KG1 (cell line): Measurements from ENCODE around the gene STX16.

Experiments
- DNase-seq: peaks from one replicate; lab custom pipeline; 2025; lab: John Stamatoyannopoulos, UW

STX16 gene

DNA sequence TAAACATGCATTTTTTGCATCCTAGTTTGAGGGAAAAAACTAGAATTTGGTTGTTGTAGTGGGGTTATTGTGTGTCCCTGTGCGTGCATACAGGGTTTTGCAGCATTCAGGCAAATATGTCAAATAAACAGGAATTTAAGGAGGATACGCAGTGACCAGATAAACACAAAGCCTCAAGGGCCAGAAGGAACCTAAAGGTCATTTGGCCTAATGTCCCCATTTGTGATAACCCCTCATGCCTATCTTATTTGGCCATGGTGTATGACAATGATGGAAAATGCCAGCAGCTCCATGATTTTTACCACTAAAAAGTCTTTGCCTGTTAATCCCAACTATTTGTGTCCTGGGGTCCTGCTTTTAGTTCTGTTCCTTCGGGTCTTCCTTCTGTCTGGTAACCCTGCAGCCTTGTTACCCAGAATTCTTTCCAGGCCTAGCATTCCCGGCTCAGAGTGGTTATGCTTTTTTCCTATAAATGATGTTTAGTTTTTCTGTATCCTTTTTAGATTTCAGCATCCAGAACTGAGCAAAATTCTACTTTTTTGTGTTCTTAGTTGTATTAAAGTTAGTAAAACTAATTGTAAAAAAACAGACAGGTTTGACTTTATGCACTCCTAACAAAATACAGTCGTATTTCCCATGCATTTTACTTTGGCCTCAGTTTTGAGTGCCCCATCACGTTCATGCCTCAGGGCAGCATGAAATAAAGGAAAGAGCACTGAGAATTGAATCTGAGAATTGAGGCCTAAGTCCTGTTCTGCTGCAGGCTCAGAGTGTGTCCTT is 4.4 kb downstream of the STX16 start:
- no peak for DNase-seq

DNA sequence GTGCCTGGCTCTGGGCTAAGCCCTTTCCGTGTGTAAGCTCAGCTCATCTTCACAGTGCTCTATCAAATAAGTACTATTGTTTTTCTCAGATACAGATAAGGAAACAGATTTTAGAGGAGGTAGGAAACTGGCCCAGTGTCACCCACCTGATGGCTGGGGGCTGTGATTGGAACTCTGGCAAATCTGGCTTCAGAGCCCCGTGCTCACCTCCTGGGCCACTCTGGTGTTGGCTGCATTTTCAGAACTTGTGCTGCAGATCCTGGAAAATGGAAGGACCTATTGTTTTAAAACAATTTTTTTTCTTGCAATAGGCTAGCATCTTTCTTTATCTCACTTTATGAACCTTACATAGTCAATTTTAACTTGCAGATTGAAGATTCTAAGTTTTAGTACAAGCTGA is 5.7 kb downstream of the STX16 start:
- no peak for DNase-seq

DNA sequence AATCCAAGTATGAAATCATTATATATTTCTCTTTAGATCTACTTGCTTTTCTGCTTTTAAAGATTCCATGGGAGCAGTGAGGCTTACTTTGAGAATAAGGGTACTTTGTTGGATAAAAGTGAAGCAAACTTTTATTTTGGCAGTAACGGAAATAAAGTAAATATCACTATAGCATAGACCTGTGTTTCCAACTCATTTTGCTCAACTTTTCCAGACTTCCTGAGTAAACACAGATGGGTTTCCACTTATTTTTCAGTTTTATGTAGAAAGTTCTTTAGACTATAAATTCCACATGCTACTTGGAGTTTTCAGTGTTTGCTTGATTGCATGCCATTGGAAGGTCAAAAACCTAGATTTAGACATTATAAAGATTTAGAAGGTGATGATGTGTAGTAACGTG is 6.2 kb downstream of the STX16 start:
- no peak for DNase-seq

DNA sequence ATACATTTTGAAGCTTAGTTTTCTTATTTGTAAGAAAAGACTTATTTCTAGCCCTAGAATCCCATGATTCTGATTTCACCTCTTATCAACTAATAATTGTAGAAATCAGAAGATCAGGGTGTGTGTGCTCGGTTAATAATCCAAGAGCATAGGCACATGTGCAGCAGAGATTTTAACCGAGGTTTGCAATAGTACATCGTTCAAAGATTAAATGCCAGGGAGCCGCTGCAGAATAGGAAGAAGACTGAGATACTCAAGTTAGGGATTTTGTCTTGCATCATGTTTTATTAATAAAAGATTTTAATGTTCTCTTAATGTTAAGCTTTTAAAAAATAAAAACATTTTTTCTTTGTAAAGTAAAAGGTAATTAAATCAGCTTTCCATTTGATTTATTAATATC is 6.9 kb downstream of the STX16 start:
- no peak for DNase-seq

DNA sequence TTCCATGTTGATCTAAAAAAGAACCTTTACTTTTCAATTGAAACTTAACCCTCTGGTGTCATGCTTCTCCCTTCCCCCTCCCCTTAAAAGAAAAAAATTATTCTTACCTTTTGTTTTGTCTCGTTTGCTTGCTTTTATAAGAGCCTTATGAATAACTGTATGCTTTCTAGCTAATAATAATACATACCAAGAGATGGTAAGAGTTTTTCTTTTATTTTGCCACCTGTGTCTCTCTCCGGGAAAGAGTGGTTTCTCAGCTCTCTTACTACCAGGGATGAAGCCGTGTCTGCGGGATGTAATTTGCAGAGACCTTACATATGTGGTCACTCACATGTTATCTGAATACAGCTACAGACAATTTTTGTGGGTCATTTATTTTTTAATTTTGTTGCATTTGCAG is 7.7 kb downstream of the STX16 start:
- DNase-seq, result no peak

DNA sequence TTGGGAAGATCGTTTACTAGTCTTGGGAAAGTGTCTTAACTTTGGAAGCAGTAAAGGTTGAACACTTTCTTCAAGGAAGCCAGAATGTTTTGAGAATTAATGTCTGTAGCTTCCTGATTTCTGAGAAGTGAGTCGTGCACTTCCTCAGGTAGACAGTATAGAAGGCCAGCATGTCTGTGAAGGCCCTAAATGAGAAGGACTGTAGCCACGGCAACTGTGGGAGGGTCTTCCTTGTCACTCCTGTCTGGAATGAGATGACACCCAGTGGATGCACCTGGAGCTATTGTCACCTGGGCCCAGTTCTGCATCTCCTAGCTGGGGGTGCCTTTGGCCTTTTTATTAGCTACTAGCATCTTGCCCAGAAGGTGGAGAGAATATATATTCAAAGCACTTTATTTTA is 8.8 kb downstream of the STX16 start:
- no peak for DNase-seq

DNA sequence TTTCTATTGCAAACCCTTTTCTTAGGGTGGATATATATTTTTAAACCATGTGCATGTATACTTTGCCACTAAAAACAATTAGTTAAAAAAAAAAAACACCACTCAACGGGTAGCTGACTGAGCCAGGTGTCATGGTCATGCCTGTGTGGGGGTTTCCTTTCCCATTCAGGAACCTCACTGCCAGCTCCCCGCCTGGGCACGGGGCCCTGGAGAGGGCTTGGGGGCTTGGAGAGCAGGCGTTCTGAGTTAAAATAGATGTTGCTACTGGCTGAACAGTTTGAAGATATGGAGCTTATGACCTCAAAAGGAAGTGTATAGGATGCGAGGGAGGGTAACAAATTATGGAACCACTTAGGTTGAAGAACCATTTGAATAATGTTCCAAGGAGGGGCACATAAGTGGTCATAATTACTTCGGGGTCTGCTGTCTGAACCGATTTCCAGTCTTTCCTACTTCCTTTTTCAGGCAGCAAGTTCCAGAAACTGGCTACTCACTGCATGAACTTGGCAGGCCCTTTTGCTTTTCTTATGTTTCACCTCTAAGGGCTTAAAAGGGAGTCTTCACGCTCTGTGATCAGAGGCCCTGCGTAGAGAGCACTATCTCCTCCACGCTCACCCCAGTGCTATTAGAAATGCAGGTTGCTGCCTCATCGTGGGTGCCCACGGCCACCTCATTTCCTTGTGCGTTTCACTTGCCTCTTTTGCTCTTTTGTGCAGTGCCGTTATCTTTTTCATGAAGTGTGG is 9.9 kb downstream of the STX16 start:
- no peak for DNase-seq

DNA sequence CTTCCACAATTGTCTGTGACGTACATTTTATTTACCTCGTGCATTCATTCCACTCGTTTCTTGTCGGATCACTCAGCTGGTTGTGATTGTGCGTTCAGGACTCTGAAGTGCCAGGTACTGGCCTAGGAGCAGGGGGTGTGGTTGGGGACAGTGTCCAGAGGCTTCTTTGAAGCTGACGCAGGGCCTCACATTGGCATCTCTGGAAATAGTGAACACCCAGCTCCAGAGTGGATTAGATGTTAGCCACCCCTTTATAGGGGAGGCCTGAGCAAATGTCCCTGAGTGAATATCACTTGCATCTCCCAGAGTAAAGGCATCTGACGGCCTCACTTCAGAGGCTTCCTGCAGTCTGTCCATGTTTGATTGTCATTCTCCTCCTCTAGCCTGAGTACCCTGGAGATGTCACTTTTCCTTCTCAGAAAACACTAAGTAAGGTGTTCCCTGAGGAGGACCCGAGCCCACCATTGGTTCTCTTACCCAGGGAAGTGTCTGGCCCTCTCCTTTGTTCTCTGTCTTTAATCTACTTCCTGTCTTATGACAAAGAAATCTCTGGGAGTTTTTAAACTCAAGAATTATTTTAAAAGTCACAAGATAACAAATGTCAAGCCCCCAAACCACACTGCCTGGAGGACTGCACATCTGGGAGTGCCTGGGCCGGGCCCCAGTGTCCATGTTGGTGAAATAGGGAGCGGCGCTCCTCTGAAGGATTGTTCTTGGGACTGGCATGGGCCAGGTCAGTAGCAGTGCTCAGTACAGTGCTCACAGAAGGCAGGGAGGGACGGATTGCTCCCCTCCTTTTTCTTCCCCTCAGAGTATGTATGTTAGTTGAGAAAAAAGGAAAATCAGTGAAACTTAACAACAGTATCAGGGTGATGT is 10.8 kb downstream of the STX16 start:
- no peak for DNase-seq

DNA sequence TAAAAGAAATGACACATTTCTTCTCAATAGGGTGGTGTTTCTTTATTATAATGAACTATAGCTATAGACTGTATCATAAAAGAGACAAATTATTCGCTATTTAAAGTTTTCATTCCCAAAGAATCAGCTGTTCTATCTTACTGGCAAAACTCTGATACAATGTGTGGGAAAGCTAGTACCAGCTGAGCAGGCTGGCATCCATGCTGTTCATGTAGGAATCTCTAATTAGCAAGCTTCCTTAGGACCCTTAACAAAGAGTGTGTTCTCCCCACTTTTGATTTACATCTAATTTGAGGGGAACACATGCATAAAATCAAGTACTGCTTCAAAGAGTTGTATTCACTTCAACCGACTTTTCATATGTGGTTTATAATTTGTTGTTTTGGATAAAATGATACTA is 13.2 kb downstream of the STX16 start:
- no peak for DNase-seq

DNA sequence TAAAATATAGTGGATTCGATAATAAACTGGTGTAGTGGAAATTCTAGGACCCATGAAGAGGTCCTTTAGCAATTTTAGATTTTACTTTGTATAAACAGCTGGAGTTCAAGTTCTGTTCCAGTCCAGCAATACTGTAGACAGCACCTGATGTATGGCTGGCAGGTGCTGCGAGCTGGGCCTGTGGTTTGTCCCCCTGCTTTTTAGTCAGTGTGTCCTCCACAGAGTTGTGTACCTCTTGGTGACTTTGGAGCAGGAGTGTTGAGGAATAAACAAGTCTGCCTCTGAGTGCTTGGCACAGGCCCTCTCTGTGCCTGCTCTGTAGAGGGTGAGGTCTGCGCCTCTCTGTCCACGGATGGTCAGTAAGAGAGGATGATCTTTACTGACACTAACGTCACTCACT is 13.8 kb downstream of the STX16 start:
- DNase-seq, result no peak

DNA sequence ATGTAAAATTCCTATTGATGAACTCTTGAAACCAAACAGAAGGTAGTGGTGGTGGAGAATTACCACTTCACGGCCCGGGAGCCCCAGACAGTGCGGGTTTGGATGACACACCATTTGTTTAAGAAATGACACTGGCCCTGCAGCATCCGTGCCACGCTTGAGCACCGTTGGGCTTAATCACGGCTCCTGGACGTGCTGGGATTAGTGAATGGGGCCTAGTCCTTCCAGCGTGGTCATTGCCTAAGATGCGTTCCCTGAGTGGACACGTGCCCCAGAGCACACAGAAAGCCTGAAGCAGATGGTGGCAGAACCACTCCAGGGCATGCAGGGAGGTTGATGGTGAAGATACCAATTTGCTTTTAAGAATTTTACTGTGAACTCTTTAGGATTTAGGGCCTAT is 14.5 kb downstream of the STX16 start:
- no peak for DNase-seq

DNA sequence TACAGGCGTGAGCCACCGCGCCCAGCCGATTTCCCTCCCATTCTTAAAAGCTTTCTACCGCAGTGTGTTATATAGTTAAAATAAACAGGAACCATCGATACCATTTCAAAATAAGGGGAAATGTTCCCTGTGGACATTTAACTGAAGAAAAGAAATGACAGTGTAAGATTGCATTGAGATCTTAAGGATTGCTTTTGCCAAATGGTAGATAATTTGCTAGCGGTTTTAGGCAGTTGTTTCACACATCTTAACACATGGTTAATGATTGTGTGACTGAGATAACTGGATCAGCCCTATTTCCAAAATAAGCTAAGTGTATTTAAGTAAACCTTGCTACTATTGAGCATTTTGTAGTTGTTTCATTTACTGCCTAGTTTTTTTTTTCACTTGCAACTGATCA is 15.6 kb downstream of the STX16 start:
- DNase-seq, result no peak

DNA sequence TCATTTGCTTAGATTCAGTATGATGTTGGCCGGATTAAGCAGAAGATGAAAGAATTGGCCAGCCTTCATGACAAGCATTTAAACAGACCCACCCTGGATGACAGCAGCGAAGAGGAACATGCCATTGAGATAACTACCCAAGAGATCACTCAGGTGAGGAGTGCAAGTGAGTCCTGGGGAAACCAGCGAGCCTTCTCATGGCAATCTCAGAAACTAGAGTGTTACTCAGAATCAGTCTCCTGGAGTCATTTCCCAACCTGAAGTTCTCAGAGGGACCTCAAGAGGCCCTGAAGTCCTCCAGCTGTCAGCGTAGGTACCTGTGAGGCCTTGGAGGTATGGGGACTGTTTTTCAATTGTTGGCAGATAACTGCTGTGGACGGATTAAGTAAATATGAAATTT is 16.9 kb downstream of the STX16 start:
- DNase-seq, result no peak

DNA sequence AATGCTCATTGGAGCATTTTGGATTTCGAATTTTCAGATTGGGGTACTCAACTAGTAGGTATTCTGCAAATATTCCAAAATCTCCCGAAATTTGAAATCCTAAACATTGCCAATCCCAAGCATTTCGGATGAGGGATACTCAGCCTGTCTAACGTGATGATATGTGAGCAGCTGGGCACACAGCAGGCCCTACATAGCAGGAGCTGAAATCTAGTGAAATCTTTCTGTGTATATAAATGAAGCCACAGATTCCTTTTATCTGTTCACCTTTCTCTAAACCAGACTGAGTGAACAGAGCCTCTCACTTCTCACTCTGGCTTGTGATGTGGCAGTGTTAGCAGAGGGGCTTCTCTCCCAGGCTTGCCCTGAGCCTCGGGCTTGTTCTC is 17.8 kb downstream of the STX16 start:
- DNase-seq, result no peak

DNA sequence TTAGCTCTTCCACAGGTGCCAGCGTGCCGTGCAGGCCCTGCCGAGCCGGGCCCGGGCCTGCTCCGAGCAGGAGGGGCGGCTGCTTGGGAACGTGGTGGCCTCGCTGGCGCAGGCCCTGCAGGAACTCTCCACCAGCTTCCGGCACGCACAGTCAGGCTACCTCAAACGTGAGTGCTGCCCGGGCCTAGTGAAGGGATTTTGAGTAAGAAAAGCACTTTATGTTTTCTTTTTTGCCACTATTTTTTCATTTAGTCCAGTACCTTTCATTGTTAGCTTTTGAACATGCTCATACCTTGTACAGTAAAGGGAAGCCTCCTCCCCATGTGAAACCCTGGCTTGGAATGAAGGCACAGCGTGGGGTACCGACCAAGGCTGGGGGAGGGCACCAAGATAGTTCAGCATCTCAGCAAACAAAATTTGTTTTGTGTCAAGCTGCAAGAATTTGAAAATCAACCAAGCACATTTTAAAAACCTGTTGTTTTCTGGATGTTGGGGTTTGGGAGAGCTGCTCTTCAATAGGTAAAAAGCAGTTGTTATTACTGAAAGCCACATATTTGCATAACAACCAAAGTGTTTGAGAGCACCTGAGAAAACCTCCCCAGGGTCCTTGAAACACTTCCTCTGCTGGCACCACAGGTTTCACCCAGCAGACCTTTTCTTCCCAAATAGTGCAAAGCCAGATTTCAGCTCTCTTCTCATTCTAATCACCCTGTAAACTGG is 18.4 kb downstream of the STX16 start:
- no peak for DNase-seq

DNA sequence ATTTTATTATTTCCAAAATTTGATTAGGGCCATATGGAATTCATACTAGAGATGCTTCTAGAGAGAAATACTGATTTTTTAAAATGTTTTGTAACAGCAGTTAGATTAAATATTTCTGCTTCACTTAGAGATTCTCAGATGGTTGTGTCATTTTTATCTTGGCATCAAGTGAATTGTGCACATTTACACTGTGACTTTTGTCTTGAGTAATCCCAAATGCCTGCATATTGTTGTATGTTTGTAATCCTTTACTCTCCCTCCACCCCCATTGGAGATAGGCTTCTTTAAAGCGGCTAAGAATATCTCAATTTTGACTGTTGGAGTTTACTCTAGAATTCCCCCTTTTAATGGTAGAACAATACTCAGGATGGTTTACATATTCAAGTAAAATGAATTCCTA is 19.0 kb downstream of the STX16 start:
- no peak for DNase-seq

DNA sequence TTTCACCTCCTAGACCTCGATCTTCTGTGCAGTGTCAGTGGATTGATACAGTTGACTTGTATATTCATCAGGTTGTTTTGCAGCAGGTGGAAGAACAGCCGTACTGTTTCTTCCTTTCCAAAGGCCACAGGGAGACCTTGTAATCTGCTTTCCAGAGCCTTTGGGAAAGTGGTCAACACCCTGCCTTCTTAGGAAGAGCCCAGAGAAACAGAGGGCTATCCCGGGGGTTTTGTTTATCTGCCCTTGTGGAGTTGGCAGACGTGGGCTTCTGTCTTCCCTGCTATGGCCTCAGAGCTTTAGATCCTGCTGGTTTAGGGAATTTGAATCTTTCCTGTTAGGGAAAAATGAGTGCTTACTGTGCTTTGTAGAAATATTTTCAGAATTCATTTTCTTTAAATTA is 19.6 kb downstream of the STX16 start:
- no peak for DNase-seq

DNA sequence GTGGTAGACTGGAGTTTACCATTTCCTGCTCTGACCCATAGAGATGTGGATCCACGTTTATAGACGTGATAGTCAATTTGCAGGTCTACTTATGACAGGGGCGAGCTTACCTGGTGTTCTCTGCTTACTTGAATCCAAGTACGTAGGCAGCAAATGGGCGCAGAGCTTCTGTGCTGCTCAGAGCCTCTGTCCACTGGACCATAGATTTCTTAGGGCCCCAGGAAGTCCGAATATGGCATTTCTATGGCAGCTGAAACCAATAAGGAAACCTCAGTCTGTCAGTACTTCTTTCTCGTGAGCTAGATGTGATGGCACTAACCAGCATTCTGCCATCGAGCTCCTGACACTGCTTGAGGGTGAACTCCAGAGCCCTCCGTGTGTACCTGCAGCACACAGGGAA is 22.0 kb downstream of the STX16 start:
- DNase-seq, result no peak

DNA sequence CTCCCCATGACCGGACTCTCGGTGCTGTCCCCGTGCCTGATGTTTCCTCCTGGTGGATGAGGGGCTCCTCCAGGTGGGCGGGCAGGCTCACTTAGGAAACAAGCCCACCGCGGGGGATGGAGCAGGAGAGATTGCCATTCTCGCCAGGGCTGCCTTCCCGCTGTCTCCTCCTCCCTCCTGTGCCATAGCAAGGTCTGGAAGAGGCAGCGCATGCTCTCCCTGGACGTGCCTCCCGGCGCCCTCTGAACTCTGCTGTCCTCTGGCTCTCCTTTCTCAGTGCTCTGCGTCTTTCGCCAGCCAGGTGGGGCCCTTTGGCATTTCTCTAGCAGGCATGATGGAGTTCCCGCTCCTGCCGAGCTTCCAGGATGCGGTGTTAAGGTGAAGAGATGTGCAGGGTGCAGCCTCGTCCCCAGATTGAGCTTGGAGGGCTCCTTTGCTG is 24.1 kb downstream of the STX16 start:
- no peak for DNase-seq

DNA sequence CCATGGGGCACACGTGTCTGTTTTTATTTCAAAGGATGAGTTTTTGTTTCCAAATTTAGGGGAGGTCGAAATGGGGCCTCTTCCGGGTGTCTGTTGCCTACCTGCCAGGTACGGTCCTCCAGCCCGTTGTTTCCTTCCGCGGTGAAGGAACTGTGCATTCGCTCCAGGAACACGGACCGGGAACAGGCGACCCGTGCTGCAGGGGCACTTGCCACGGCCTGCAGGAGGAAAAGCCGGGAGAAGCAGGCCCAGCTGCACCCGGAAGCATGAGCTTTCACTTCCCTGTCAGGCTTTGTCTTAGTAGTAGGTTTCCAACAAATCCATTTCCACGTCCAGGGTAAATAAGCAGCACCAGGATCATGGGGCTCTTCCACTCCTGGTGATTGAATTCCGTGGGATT is 24.6 kb downstream of the STX16 start:
- no peak for DNase-seq

DNA sequence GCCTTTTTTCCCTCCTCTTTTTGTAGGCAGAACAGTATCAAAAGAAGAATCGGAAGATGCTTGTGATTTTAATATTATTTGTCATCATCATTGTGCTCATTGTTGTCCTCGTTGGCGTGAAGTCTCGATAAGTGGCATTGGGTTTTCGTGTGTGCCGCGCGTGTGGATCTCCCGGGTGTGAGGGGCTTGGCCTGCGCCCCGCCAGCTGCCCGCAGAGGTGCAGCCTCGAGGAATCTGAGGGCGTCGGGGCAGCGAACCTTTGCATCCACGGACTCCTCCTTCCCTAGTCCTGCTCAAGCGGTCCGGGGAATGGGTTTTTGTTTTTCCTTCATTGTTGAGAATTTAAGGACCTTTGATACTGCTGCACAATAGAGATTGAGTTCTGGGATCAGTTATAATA is 25.1 kb downstream of the STX16 start:
- no peak for DNase-seq

DNA sequence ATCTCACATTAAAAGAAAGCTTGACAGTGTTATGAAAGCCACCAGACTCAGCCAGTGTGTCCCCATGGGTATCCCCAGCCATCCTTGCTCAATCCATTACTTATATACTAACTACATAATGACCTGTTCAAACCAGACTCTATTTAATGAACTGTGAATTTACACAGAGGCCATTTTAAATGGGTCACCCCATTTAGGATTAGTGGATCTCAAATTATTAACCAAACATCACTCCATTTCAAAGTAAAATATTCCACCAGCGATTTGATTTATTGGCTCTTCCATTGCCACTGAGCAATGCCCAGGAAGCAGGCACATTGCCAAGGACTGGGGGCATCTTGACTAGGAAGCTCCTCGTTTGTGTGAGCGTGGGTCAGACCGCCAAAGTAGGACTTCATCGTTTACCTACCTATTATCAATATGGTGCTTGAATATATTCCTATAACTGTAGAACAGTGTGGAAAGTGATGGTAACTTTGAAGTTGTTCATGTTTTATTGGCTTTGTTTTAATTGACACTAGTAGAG is 26.1 kb downstream of the STX16 start:
- no peak for DNase-seq
